ENCODE data around the gene DDHD1.
"Not testable (repeated sequence)": the region's sequence is repeated elsewhere in the genome, so short reads cannot be mapped to it uniquely, and the experiment has no call there.

The DDHD1 gene

DNA sequence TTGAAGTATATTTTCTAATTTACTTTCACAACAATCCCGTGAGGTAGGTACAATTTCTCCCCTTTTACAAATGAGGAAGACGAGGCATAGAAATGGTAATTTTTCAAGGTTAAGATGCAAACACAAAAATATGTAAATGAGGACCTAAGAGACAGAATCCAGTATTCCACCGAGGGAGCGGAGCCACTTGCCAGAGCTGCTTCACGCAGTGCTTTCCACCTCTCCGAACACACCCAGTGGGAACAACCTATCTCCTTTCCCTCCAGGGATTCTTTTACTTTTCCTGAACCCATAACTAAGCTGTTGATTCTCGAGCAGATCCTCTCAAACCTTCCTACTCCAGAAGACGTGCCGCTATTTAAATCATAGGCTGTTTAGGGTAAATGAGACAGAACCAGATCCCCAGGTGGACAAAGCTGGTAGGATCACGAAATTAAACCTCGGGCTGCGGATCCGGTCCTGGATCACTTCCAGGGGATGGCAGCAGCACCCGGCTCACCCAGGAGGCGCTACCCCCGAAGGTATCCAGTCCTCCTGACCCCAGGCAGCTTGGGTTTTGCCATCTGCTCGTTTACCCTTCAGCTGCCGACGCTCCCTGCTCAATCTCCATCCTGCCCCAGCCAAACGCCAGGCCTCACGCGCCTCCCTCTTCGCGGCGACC lies 1.5 kb downstream of the DDHD1 start:
- no peak for FAIRE-seq

DNA sequence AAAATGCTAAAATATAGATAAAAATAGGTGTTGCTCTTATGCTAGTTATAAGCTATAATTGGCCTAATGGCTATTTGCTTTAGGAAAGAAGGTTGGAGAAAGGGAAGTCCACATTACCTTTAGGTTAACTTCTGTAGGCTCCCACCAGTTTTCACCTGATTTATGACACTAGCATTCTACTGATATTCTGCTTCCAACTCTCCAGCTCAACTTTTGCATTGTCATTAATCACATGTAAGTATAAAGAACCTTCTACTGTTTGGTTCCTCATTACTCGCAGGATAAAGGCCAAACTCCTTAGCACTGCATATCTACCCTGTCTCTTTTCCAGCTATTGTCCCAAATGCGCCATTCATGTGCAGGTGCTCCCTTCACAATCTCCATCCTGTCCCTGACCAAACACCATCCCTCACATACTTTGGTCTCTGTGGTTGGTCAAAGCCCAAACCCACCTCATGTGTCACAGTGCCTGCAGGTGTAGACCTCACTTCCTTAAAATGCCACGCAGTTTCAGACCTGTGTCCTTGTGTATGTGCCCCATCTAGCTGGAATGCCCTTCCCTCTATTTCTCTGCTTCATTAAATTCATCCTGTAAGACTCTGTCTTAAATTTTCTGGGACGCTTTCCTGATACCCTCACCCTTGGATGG lies 3.3 kb downstream of the DDHD1 start:
- FAIRE-seq: no peak

GRCh38 chr14:53148671-53149070 lies 4.5 kb downstream of the DDHD1 start:
- FAIRE-seq: no peak

DNA sequence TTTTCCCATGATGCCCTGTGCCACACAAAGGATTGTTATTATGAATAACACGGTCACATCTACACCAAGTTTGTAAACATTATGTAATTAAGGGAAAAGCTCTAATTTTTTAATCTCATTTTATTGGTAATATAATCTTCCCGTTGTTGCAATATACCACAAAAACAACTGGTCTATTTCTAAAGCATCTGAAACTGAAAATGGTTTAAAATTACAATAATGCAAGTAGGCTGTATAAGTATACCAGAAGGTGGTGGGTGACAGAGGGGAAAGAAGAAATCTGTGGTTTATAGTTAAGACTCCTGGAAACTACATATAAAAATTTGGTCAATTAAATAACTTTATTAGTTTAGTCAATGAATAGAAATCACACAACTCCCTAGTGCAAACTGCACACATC lies 5.2 kb downstream of the DDHD1 start:
- no peak for FAIRE-seq

DNA sequence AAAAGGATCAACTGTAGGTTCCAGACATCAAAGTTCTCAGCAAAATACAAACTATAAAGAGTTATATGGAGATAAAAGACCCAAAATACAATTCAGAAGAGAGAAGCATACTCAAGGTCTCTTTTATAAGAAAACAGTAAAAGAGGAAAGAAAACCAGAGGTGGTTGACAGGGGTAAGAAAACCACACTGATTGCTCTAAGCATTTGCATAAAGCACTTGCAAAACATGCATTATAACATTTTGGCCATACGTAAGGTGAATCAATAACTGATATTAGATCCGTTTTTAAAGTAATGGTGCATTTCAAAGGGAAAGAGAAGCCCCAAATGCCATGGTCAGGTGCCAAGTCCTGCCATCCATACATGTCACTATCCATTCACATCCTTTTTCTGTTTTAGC lies 5.9 kb downstream of the DDHD1 start:
- FAIRE-seq: no peak

DNA sequence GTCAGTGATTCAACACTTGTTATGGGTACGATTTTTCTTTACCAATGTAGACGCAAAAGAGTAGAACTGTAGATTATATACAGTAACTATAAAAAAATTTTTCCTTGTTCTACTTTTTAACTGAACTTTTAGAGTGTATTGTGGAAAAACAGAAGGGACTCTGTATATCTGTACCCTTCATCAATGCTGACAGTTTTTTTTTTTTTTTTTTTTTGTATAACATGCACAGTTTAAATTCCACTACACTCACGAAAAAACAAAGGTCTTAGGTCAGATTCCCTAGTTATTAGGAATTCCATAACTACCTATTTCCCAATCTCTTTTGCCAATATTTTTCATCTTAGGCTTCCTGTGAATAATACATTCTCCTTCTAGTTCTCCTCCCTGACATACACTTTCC lies 6.4 kb downstream of the DDHD1 start:
- FAIRE-seq: no peak

- no peak for FAIRE-seq
These were observed 8.9 kb downstream of the DDHD1 start for GRCh38 chr14:53144244-53144643.

GRCh38 chr14:53140585-53140984 lies 12.5 kb downstream of the DDHD1 start:
- FAIRE-seq: no peak

- no peak for FAIRE-seq
These were observed 15.4 kb downstream of the DDHD1 start for GRCh38 chr14:53137568-53138203.

- FAIRE-seq: not testable (repeated sequence)
These were observed 22.6 kb downstream of the DDHD1 start for GRCh38 chr14:53130491-53130890.

DNA sequence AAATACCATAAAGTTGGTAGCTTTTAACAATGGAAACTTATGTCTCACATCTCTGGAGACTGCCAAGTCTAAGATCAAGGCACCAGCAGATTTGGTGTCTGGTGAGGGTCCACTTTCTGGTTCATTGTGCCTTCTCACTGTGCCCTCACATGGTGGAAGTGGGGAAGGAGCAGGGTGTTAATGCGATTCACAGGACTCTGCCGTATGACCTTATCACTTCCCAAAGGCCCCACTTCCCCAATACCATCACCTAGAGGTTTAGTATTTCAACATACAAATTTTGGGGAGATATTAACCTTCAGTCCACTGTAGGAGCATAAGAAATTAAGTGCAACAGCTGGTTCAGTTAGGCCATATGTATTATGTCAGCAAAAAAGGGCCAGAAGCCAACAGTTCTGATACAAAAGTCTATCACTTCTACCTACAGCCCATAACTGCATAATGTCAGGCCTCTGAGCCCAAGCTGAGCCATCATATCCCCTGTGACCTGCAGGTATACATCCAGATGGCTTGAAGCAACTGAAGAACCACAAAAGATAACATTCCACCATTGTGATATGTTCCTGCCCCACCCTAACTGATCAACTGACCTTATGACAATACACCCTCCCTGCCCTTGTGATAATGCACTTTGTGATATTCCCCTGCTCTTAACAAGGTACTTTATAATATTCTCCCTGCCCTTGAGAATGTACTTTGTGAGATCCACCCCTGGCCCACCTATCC lies 24.7 kb downstream of the DDHD1 start:
- FAIRE-seq: no peak

GRCh38 chr14:53127832-53128231 lies 25.3 kb downstream of the DDHD1 start:
- FAIRE-seq: no peak

GRCh38 chr14:53127151-53127550 lies 26.0 kb downstream of the DDHD1 start:
- no peak for FAIRE-seq

- FAIRE-seq: no peak
These were observed 26.4 kb downstream of the DDHD1 start for GRCh38 chr14:53126731-53127130.

- FAIRE-seq: no peak
These were observed 28.3 kb downstream of the DDHD1 start for GRCh38 chr14:53124786-53125185.

DNA sequence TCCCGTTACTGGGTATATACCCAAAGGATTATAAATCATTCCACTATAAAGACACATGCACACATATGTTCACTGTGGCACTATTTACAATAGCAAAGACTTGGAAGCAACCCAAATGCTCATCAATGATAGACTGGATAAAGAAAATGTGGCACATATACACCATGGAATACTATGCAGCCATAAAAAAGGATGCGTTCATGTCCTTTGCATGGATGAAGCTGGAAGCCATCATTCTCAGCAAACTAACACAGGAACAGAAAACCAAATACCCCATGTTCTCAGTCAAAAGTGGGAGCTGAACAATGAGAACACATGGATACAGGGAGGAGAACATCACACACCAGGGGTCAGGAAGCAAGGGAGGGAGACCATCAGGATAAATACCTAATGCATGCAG lies 31.7 kb downstream of the DDHD1 start:
- not testable (repeated sequence) for FAIRE-seq

- not testable (repeated sequence) for FAIRE-seq
These were observed 35.6 kb downstream of the DDHD1 start for GRCh38 chr14:53117479-53117878.

GRCh38 chr14:53113989-53114388 lies 39.1 kb downstream of the DDHD1 start:
- no peak for FAIRE-seq

- FAIRE-seq: no peak
These were observed 43.0 kb downstream of the DDHD1 start for GRCh38 chr14:53110096-53110495.

GRCh38 chr14:53109105-53110041 lies 43.8 kb downstream of the DDHD1 start:
- no peak for FAIRE-seq

- no peak for FAIRE-seq
These were observed 44.6 kb downstream of the DDHD1 start for GRCh38 chr14:53108292-53109104.

DNA sequence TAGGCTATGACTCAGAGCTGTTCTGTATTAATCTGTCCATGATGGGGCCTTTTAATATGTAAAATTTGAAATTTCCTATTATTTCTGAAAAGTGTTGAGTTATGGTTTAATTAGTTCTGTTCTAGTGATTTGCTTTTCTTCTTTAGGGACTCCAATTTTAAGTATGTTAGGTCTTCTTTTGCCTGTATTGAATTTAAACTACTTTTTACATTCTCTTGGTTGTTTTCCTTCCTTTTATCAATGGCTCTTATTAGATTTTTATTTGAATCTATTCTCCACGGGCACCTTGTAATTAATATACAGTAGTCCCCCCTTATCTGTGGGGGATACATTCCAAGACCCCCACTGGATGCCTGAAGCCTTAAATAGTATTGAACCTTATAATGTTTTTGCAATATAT lies 46.4 kb downstream of the DDHD1 start:
- FAIRE-seq: no peak
